GM21528 (cell line): ENCODE measurements around the gene TMSB10.
"Not testable (repeated sequence)": the region's sequence is repeated elsewhere in the genome, so short reads cannot be mapped to it uniquely, and the experiment has no call there.

ENCODE experiments used
- ATAC-seq: cut with Tn5 transposase; IDR thresholded peaks from one replicate; pipeline ENCODE4 v1.9.1; 2021; ENCODE audit warnings: mild to moderate bottlenecking, moderate library complexity; ENCODE audit not compliant: unreplicated experiment, low FRiP score

TMSB10 gene

GRCh38 chr2:84900971-84901370 lies 4.5 kb upstream of the TMSB10 start:
- no peak for ATAC-seq

GRCh38 chr2:84901593-84902120 lies 3.8 kb upstream of the TMSB10 start:
- ATAC-seq: no peak

GRCh38 chr2:84902526-84902925 lies 2.9 kb upstream of the TMSB10 start:
- ATAC-seq: no peak

GRCh38 chr2:84904151-84904550 lies 1.3 kb upstream of the TMSB10 start:
- ATAC-seq: no peak

GRCh38 chr2:84904717-84905174 lies 710 bp upstream of the TMSB10 start:
- no peak for ATAC-seq

GRCh38 chr2:84906108-84906899 lies 848 bp downstream of the TMSB10 start:
- ATAC-seq: peak; percentile 30

- ATAC-seq: peak; percentile 35
Observed at GRCh38 chr2:84906900-84907714, 1.7 kb downstream of the TMSB10 start.

- ATAC-seq: no peak
Observed at GRCh38 chr2:84908948-84909713, 3.7 kb downstream of the TMSB10 start.

- ATAC-seq: no peak
Observed at GRCh38 chr2:84911135-84911678, 5.8 kb downstream of the TMSB10 start.

GRCh38 chr2:84912984-84913383 lies 7.5 kb downstream of the TMSB10 start:
- ATAC-seq: no peak

GRCh38 chr2:84914334-84914733 lies 8.9 kb downstream of the TMSB10 start:
- no peak for ATAC-seq

- not testable (repeated sequence) for ATAC-seq
Observed at GRCh38 chr2:84915675-84916074, 10.2 kb downstream of the TMSB10 start.

GRCh38 chr2:84917821-84918220 lies 12.4 kb downstream of the TMSB10 start:
- not testable (repeated sequence) for ATAC-seq

- ATAC-seq: no peak
Observed at GRCh38 chr2:84918430-84918829, 13.0 kb downstream of the TMSB10 start.

- peak; percentile 61 for ATAC-seq
Observed at GRCh38 chr2:84919885-84920580, 14.6 kb downstream of the TMSB10 start.

GRCh38 chr2:84923009-84923408 lies 17.6 kb downstream of the TMSB10 start:
- ATAC-seq: no peak

GRCh38 chr2:84924173-84925106 lies 19.0 kb downstream of the TMSB10 start:
- peak; percentile 17 for ATAC-seq

- ATAC-seq: peak; percentile 0
Observed at GRCh38 chr2:84925336-84925723, 19.9 kb downstream of the TMSB10 start.
